Measurements from ENCODE around the gene ZNF436. TPM values are rescaled to one million over a fixed set of nuclear protein-coding genes. Genes with fewer than 3 reads are reported as not detected.

Gene ZNF436
- total and polyA plus RNA-seq, 2 of the 8 experiments (the other 6 are each of a cell fraction or from before 2014, with no cell fraction given): 0.65 to 1.8 TPM

DNA sequence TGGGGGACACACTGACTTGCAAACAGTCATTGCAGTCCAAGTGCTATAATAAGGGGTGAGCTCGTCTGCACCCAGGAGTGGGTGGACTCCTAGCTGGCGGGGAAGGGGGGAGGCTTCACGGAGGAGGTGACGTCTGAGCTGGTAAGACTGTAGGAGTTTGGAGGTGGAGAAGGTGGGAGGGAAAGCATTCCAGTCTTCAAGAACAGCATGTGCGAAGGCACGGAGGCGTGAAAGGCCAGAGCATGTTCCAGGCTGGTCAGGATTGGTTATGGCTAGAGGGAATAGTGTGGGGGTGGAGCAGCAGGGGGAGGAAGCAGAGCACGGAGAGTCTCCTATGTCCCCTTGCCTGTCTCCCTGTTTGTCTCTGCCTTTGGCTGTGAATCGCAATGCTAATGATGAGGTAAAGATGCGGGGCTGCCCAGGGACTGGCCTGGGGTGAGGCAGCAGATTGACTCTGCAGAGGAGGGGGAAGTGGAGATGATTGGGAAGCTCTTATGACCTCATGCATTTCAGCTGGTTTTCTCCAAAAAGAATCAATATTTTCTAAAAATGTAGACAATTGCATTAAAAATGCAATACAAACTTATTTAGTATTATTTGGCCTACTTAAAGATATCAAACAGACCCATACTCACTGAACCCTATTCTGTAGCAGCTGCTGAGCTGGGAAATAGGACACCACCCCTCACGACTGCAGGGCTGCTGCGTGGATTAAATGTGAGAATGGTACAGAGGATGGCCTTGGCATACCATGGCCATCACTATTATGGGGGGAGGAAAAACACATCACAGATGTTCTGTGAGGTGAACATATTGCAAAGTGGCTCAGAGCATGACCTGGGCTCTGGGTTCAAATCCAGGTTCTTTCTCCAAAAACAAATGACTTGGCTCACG, 2.6 kb upstream of the ZNF436 start:
- Histone ChIP-seq H3K9ac (replicated peaks in 1 of 4; ENCODE audit: extremely low read depth in 1 of 4, low read depth in 3 of 4, low read length in 3 of 4) (no peak overlapping the region), H3K9me3 (ENCODE audit: insufficient read depth in 2 of 2, low read depth in 1 of 2, low read length in 1 of 2) (no peaks in the 10 kb centered on the region), H2AFZ (ENCODE audit: low read length) (no peak overlapping the region), H3K79me2 (ENCODE audit: control insufficient read depth in 1 of 2, insufficient read depth in 2 of 2, low read length in 2 of 2) (no peaks in the 10 kb centered on the region), H3K18ac (ENCODE audit: extremely low read depth, low read length) (no peak overlapping the region), H3K56ac (replicated peaks; ENCODE audit: insufficient read length, low read depth, low read length) (no peak overlapping the region), H2BK20ac (ENCODE audit: low read length) (no peak overlapping the region), H2BK12ac (ENCODE audit: low read depth, low read length) (no peak overlapping the region), H2AK5ac (ENCODE audit: low read depth, low read length) (no peak overlapping the region), H3K23me2 (ENCODE audit: low read depth, low read length) (peaks cover 10% of the 10 kb centered on the region), H3K4me3 (ENCODE audit: extremely low read depth in 1 of 4, insufficient read depth in 2 of 4, low read depth in 3 of 4, low read length in 4 of 4) (no peak overlapping the region), H3K36me3 (ENCODE audit: control insufficient read depth in 2 of 4, insufficient read depth in 4 of 4, low read length in 3 of 4) (no peaks in the 10 kb centered on the region), H4K8ac (ENCODE audit: extremely low read depth, insufficient read depth, low read length) (no peak overlapping the region), H2BK15ac (ENCODE audit: low read length) (no peak overlapping the region), H4K5ac (ENCODE audit: insufficient read length, low read depth, low read length) (no peak overlapping the region), H4K20me1 (replicated peaks in 1 of 2; ENCODE audit: control insufficient read depth in 1 of 2, insufficient read depth in 2 of 2, low read length in 2 of 2) (peaks cover 9 to 12% of the 10 kb centered on the region in 2 experiments), H3K4ac (replicated peaks; ENCODE audit: insufficient read length, low read depth, low read length) (no peak overlapping the region), H4K91ac (replicated peaks; ENCODE audit: insufficient read length, low read length) (no peak overlapping the region), H3K27ac (ENCODE audit: low read depth, low read length) (no peak overlapping the region), H3K23ac (ENCODE audit: insufficient read length) (no peak overlapping the region), H2BK5ac (ENCODE audit: low read depth, low read length) (no peak overlapping the region), H3K14ac (ENCODE audit: insufficient read length) (no peak overlapping the region), H3K4me1 (replicated peaks in 1 of 4; ENCODE audit: control insufficient read depth in 3 of 4, insufficient read depth in 4 of 4, low read length in 3 of 4) (peaks cover 2 to 19% (median 4%) of the 10 kb centered on the region in 4 experiments; a peak in 6 of 7 replicates), H2BK120ac (replicated peaks; ENCODE audit: low read depth, low read length) (no peak overlapping the region), H3K27me3 (replicated peaks in 1 of 4; ENCODE audit: control insufficient read depth in 3 of 4, extremely low read depth in 1 of 4, insufficient read depth in 3 of 4, low read length in 3 of 4) (peaks cover 55 to 88% (median 77%) of the 10 kb centered on the region in 4 experiments), H3K4me2 (ENCODE audit: insufficient read depth in 1 of 2, low read depth in 2 of 2, low read length in 2 of 2) (no peak overlapping the region), H3K79me1 (ENCODE audit: low read depth, low read length) (no peaks in the 10 kb centered on the region)
- peak; percentile 47 for TF ChIP-seq EZH2 (IDR thresholded peaks at IDR 0.05; ENCODE audit: low read depth, low read length, severe bottlenecking)
- peak; percentile 52; the same call in 1 of the 2 replicates for TF ChIP-seq SUZ12 (IDR thresholded peaks at IDR 0.05; ENCODE audit: low read length)
- TF ChIP-seq, protein P1, sequence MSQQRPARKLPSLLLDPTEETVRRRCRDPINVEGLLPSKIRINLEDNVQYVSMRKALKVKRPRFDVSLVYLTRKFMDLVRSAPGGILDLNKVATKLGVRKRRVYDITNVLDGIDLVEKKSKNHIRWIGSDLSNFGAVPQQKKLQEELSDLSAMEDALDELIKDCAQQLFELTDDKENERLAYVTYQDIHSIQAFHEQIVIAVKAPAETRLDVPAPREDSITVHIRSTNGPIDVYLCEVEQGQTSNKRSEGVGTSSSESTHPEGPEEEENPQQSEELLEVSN (IDR thresholded peaks at IDR 0.05): peak; percentile 83
- TF ChIP-seq, protein P2, sequence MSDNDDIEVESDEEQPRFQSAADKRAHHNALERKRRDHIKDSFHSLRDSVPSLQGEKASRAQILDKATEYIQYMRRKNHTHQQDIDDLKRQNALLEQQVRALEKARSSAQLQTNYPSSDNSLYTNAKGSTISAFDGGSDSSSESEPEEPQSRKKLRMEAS (IDR thresholded peaks at IDR 0.05): peak; percentile 85
- TF ChIP-seq BCL11A (IDR thresholded peaks at IDR 0.05; ENCODE audit: low read depth in 2 of 2, low read length in 2 of 2): no peak
- 41% methylated on average over 13 of the region's 13 CpGs; no CpG with 5 or more reads in 1 of the 2 experiments for WGBS, 2 experiments (ENCODE audit: extremely low coverage in 1 of 2, insufficient coverage in 1 of 2, insufficient read length in 1 of 2, insufficient replicate concordance in 2 of 2, low coverage in 1 of 2, low lambda C conversion rate in 2 of 2, missing lambda C conversion rate in 1 of 2)
- DNase-seq (ENCODE audit: low read depth in 1 of 2, low spot score in 2 of 2) (no peak), FAIRE-seq (no peak)
- ChIA-PET CTCF (ENCODE audit: partially characterized antibody) (interaction anchor here (0.6 to 3.7 kb wide), 5 partner anchors 13 to 32 kb away, joined by 3 to 19 read pairs (median 8); no protein-coding TSS in a partner anchor), POLR2A (ENCODE audit: partially characterized antibody) (interaction anchor here (1.5 to 2.4 kb wide), 2 partner anchors 15 to 28 kb away, joined by 6 to 13 read pairs; partner anchors contain the start of gene HNRNPR)
